ENCODE data around the gene MYEOV. TPM values are rescaled to one million over a fixed set of nuclear protein-coding genes. Genes with fewer than 3 reads are reported as not detected.

Gene MYEOV
- total RNA-seq, 1 experiment from 2014 or later = 1.4 TPM

DNA sequence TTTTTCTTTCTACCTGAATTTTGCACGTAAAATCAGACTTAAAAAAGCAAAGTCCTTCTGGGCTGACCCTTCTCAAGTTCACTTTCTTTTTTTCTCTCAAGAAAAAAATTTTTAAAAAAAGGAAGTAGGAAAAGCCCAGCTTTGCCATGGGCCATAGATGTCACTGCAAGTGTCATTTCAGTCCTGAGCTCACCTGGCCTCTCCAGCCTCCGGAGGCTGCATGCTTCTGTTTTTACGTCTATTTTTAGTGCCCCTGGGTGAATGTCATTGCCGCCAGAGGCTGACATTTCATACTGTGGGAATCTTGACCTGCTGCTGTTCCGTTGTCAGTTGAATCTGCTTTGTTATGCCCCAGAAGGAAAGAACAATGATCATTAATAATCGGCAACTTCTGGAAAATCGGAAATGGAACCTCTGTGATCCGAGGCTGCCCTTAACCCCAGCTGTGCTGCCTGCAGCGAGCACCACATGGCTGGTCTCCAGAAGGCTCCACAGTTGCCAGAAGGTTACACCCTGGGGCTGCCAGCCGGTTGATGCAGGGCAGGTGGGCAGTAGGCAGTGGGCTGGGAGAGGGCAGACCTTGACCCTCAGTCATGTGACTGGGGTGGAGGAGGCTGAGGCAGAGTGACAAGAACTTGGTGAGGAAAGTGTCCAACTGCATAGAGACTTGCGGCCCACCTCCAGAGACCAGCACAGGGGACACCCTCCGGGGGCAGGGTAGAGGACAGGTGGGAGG is 16.7 kb upstream of the MYEOV start:
- CTCF ChIA-PET = interaction anchor here (1.0 to 1.1 kb wide), 3 partner anchors 15 to 146 kb away, joined by 3 read pairs; no protein-coding TSS in a partner anchor
- Mint-ChIP-seq H3K4me1 (peaks cover 4% of the 10 kb centered on the region; the same call in 1 of the 2 replicates), H3K9me3 (peaks cover 8% of the 10 kb centered on the region; the same call in 1 of the 2 replicates), H3K36me3 (no peaks in the 10 kb centered on the region), H3K27ac (no peak overlapping the region), H3K27me3 (ENCODE audit: low read depth) (no peaks in the 10 kb centered on the region), H3K4me3 (no peak overlapping the region)
- no peak for ATAC-seq
- DNase-seq (ENCODE audit: low spot score) = no peak
- TF ChIP-seq, protein P1, sequence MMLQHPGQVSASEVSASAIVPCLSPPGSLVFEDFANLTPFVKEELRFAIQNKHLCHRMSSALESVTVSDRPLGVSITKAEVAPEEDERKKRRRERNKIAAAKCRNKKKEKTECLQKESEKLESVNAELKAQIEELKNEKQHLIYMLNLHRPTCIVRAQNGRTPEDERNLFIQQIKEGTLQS (CRISPR knock-in tag; conservative IDR thresholded peaks at IDR 0.05) = no peak
- TF ChIP-seq EMX1 (CRISPR knock-in tag; IDR thresholded peaks at IDR 0.05) (no peak), ZNF532 (CRISPR knock-in tag; IDR thresholded peaks at IDR 0.05; ENCODE audit: borderline replicate concordance) (no peak)
- POLR2A ChIA-PET = no interaction called here

- no peak for TF ChIP-seq GABPB1 (CRISPR knock-in tag; IDR thresholded peaks at IDR 0.05)
- TF ChIP-seq, protein P2, sequence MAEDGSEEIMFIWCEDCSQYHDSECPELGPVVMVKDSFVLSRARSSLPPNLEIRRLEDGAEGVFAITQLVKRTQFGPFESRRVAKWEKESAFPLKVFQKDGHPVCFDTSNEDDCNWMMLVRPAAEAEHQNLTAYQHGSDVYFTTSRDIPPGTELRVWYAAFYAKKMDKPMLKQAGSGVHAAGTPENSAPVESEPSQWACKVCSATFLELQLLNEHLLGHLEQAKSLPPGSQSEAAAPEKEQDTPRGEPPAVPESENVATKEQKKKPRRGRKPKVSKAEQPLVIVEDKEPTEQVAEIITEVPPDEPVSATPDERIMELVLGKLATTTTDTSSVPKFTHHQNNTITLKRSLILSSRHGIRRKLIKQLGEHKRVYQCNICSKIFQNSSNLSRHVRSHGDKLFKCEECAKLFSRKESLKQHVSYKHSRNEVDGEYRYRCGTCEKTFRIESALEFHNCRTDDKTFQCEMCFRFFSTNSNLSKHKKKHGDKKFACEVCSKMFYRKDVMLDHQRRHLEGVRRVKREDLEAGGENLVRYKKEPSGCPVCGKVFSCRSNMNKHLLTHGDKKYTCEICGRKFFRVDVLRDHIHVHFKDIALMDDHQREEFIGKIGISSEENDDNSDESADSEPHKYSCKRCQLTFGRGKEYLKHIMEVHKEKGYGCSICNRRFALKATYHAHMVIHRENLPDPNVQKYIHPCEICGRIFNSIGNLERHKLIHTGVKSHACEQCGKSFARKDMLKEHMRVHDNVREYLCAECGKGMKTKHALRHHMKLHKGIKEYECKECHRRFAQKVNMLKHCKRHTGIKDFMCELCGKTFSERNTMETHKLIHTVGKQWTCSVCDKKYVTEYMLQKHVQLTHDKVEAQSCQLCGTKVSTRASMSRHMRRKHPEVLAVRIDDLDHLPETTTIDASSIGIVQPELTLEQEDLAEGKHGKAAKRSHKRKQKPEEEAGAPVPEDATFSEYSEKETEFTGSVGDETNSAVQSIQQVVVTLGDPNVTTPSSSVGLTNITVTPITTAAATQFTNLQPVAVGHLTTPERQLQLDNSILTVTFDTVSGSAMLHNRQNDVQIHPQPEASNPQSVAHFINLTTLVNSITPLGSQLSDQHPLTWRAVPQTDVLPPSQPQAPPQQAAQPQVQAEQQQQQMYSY (CRISPR knock-in tag; IDR thresholded peaks at IDR 0.05) = no peak
- TF ChIP-seq, protein P3, sequence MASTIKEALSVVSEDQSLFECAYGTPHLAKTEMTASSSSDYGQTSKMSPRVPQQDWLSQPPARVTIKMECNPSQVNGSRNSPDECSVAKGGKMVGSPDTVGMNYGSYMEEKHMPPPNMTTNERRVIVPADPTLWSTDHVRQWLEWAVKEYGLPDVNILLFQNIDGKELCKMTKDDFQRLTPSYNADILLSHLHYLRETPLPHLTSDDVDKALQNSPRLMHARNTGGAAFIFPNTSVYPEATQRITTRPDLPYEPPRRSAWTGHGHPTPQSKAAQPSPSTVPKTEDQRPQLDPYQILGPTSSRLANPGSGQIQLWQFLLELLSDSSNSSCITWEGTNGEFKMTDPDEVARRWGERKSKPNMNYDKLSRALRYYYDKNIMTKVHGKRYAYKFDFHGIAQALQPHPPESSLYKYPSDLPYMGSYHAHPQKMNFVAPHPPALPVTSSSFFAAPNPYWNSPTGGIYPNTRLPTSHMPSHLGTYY (CRISPR knock-in tag; IDR thresholded peaks at IDR 0.05) = no peak
- TF ChIP-seq CTCF (IDR thresholded peaks at IDR 0.05) = no peak
- no peak for TF ChIP-seq GRHL2 (CRISPR knock-in tag; IDR thresholded peaks at IDR 0.05; ENCODE audit: insufficient replicate concordance, severe bottlenecking)
- no peak for TF ChIP-seq ZNF263 (CRISPR knock-in tag; IDR thresholded peaks at IDR 0.05; ENCODE audit: low read depth)
- no peak for TF ChIP-seq ESRRA (CRISPR knock-in tag; IDR thresholded peaks at IDR 0.05; ENCODE audit: borderline replicate concordance)
- TF ChIP-seq IRF1 (CRISPR knock-in tag; IDR thresholded peaks at IDR 0.05) = no peak
- TF ChIP-seq ZSCAN18 (CRISPR knock-in tag; IDR thresholded peaks at IDR 0.05) = no peak
- Mint-ChIP-seq H3K27ac (no peak overlapping the region), H3K27me3 (ENCODE audit: low read depth) (no peaks in the 10 kb centered on the region; the same call in 1 of the 2 replicates), H3K36me3 (no peaks in the 10 kb centered on the region), H3K9me3 (peaks cover 14% of the 10 kb centered on the region), H3K4me3 (no peak overlapping the region), H3K4me1 (peaks cover 4% of the 10 kb centered on the region; the same call in 1 of the 2 replicates)
- ChIA-PET POLR2A (no interaction called here), CTCF (interaction anchor here (1.1 kb wide), 1 partner anchor 147 kb away, joined by 3 read pairs; no protein-coding TSS in a partner anchor)
- no peak for ATAC-seq
- no peak for DNase-seq (ENCODE audit: low spot score)
Observed at GRCh38 chr11:69278091-69278867, 15.7 kb upstream of the MYEOV start.

Measured in WTC11 (cell line).